GM18520 (cell line): ENCODE results near the gene MRPS34.

ENCODE experiments used
- ATAC-seq: cut with Tn5 transposase; IDR thresholded peaks from one replicate; pipeline ENCODE4 v1.9.1; 2021; ENCODE audit not compliant: unreplicated experiment

MRPS34 gene

DNA sequence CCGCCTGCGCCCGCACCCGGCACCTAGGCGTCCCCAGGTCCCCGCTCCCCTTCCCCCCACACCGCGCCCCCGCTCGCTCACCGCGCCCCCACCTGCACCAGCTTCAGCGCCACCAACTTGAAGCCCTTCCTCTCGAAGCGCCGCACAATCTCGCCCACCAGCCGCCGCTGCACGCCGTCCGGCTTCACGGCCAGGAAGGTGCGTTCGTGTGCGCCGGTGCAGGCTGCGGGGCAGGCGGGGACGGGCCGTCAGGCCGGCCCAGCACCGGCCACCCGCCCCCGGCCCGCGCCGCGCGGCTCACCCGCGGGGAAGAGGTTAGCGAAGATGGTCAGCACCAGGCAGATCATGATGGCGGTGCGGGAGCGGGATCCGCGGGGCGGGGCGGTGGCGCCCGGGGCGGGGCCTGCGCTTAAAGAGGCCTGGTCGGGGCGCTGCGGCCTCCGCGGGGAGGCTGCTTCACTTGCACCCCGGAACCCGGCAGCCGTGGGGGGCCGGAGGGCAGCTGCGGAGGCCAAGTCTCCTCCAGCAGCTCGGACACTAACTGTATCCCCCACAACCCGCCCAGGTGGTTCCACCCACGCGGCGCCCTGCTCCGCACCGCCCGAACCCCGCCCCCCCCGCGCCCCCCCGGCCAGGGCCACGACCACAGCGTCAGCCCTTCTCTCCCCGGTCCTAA lies 1.6 kb downstream of the MRPS34 start, which contains the start of gene NME3:
Gene NME3, minus strand, starts transcription at position 356 of the 676 bp plus-strand sequence. Its CDS starts 9 bp downstream, at position 347.
- no peak for ATAC-seq

DNA sequence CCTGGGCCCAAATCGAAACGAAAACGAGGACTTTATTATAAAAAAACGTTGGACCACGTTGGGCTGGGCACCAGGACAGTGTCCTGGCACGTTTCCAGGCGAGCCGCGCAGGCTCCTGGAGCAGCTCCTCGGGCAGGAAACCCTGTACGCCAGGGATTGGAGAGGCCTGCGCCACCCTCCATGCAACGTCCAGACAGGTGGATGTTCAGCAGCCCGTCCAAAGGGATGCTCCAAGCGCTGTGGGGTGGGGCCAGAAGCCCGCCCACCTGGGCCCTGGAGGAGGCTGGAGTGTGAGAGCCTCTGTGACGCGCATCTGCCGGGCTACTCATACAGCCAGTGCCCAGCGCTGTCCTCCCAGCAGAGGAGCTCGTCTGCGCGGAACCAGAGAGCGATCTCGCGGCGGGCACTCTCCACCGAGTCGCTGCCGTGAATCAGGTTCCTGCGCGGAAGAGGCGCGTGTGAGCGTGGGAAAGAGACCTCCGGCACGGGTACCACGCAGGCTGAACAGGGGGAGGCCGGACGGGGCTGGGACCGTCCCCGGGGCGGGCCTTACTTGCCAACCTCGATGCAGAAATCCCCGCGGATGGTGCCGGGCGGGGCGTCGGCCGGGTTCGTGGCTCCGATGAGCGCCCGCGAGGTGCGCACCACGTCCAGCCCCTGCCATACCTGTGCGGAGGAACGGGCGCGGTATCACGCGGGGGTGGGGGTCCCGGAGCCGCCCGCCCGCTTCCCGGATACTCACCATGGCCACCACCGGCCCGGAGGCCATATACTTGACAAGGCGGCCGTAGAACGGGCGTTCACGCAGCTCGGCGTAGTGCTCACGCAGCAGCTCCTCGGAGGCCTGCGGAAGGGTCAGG lies 2.4 kb downstream of the MRPS34 start:
- ATAC-seq: no peak

DNA sequence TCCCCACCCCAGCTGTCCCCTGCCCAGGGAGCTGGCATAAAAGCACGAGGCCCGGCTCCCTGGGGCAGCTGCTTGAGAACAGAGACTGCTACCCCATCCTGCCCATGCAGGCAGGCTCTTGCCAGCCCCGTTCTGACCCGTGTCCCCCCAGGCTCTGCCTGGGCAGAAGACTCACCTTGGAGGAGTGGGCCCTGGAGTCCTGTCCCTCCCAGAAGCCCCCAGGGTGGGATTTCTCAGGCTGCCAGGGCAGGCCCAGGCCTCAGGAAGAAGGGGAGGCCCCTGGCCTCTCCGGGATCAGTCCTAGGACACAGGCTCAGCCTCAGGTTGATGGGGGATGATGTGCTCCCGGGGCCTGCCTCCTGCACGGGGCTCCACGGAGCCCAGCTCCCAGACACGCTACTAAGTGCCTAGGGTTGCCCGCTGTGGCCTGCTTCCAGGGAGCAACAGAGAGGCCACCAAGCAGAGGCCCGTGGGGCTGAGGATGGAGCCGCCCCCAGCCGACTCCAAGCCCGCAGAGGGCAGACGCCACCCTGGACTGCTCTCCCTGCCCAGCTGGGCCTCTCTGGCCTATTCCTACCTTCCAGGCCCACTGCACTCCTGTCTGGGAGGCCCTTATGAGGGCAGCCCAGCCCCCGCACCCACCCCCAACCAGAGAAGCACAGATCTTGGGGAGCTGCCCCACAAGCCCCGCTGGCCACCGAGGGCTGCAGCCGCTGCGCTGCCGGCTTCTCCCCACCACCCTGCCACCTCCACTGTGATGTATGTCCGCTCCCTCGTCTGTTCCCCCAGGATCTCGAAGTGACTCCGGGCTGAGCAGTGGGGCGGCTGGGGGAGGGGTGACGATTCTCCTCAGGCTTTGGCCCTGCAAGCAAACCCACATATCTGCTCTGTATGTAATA lies 3.3 kb downstream of the MRPS34 start:
- ATAC-seq: no peak

DNA sequence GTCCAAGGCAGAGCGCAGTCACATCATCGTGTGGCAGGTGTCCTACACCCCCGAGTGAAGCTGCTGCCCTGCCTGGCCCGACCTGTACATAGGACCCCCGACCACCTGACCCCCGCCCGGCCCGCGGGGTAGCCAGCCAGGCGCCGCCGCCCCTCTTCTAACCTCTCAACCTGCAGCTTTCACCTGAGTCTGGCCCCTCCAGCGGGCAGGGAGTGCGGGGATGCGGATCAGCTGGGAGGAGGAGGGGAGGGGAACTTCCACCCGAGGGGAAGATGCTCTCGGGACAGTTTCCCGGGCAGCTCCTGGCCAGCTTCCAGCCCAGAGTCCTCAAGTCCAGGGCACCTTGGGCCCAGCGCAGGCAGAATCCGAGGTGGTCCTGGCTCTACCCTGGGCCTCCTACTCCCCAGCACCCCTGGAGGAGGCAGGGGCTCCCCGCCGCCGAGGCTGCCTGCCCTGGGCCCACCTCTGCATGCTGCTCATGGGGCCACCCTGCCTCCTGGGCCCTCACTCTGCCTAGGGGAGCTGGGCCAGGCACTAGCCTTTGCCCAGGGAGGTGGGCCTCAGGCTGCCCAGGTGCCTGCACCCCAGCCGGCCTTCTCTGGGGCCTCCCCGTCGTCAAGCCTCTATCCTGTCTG lies 4.0 kb downstream of the MRPS34 start:
- ATAC-seq: no peak

DNA sequence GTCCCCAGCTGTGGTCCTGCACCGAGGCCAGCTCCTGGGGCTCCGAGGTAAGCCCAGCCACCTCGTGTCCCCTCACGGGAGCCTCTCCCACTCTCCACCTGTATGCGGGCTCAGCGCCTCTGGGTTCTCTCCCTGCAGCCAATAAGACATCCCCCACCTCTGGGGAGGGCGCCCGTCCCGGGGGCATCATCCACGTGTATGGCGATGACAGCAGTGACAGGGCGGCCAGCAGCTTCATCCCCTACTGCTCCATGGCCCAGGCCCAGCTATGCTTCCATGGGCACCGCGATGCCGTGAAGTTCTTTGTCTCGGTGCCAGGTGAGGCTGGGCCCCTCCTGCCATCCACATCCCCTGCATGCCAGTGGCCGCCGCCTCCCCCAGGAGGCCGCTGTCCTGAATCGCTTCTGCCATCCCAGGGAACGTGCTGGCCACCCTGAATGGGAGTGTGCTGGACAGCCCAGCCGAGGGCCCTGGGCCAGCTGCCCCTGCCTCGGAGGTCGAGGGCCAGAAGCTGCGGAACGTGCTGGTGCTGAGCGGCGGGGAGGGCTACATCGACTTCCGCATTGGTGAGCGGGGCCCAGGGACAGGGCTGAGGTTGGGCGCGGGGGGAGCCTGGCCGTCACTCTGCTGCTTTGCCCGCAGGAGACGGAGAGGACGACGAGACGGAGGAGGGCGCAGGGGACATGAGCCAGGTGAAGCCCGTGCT lies 4.7 kb downstream of the MRPS34 start:
- ATAC-seq: no peak

DNA sequence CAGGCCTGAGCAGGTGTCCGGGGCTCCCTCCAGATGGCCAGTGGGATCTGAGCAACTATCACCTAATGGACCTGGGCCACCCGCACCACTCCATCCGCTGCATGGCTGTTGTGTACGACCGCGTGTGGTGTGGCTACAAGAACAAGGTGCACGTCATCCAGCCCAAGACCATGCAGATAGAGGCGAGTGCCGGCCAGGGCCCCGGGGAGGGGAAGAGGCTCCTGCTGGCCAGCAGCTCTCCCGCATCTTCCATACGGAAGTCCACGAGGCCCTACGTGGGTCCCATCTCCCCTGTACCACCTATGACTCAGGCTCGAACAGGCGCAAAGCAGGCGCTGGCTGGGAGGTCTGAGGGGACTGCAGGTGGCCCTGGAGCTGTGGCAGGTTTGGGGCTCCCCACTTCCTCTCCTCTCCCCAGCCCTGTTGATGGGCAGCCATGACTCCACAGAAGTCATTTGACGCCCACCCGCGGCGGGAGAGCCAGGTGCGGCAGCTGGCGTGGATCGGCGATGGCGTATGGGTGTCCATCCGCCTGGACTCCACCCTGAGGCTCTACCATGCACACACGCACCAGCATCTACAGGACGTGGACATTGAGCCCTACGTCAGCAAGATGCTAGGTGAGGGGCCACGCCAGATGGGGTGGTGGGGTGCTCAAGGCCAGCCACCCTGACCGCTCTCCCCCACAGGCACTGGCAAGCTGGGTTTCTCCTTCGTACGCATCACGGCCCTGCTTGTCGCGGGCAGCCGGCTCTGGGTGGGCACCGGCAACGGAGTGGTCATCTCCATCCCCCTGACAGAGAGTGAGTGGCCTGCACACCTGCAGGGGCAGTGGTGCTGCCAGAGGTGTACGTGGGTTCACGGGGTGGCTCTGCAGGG lies 5.6 kb downstream of the MRPS34 start:
- no peak for ATAC-seq

DNA sequence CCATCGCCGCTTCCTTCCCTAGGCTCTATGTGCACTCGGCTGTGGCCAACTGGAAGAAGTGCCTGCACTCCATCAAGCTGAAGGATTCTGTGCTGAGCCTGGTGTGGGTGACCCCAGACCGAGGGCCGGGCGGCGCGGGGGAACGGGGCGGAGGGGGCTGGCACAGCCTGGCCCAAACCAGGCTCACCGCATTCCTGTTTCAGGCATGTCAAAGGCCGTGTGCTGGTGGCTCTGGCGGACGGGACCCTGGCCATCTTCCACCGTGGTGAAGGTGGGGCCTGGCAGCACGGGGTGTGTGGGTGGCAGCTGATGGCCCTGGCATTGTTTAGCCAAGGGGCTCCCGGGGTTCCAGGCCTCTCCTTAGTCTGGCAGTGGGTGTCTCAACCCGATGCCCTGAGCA lies 6.2 kb downstream of the MRPS34 start:
- no peak for ATAC-seq

DNA sequence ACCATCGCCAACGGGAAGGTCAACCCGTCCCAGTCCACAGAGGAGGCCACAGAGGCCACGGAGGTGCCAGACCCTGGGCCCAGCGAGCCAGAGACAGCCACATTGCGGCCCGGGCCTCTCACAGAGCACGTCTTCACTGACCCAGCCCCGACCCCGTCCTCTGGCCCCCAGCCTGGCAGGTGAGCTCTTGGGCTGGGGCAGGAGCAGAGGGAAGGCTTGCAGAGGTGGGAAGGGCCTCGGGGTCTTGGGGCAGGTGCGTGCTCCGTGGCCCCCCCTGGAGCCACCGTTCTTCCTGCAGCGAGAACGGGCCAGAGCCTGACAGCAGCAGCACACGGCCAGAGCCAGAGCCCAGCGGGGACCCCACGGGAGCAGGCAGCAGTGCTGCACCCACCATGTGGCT lies 6.7 kb downstream of the MRPS34 start:
- ATAC-seq: no peak

DNA sequence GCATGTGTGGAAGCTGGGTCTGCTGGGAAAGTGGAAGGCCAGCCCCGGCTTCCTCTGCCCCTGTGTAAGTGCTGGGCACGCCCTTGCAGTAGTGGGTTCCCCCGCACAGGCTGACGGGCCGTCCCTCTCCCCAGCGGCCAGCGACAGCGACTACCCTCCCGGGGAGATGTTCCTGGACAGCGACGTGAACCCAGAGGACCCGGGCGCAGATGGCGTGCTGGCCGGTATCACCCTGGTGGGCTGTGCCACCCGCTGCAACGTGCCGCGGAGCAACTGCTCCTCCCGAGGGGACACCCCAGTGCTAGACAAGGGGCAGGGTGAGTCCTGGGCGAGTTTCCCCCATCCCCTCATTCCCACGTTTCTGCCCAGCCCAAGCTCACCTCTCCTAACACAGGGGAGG lies 7.1 kb downstream of the MRPS34 start:
- no peak for ATAC-seq

DNA sequence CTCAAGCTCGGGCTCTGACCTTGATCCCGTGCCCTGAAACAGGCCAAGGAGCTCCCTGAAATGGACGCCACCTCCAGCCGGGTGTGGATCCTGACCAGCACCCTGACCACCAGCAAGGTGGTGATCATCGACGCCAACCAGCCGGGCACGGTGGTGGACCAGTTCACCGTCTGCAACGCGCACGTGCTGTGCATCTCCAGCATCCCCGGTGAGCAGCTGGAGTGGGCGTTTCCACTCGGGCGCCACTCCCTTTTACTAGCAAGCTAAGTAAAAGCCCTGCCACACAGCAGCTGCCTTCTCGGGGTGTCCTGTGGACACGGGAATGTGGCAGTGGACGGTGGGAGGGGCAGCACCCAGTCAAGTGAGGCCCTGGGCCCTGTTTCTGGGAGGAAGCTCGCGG lies 8.0 kb downstream of the MRPS34 start:
- no peak for ATAC-seq

DNA sequence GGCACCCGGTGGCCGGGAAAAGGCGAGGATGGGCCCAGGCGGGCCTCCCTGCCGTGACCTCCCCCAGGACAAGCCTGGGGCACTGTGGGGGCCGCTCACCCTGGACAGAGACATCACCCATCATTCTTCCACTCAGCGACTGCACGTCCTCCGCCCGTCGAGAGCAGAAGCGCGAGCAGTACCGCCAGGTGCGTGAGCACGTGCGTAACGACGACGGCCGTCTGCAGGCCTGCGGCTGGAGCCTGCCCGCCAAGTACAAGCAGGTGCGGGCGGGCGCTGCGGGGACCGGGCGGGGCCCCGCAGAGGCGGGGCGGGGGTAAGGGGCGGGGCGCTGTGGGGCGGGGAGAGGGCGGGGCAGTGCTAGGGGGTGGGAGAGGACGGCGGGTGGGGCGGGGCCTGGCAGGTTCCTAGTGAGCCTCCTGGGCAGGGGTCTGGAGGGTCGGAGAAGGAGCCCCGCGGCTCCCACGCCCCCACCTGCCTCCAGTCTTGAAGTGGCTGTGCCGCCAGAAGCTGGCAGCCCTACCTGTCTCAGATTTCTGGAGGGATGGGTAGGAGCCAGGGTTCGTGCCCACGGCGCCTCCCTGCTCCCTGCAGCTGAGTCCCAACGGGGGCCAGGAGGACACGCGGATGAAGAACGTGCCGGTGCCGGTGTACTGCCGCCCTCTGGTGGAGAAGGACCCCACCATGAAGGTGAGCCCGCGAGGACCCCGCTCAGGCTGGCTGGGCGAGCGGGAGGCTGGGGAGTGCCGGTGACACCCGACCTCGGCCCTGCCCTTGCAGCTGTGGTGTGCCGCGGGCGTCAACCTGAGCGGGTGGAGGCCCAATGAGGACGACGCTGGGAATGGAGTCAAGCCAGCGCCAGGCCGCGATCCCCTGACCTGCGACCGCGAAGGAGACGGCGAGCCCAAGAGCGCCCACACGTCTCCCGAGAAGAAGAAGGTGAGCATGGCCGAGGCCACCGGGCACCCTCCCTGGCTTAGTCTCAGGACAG lies 9.1 kb downstream of the MRPS34 start:
- ATAC-seq: no peak

DNA sequence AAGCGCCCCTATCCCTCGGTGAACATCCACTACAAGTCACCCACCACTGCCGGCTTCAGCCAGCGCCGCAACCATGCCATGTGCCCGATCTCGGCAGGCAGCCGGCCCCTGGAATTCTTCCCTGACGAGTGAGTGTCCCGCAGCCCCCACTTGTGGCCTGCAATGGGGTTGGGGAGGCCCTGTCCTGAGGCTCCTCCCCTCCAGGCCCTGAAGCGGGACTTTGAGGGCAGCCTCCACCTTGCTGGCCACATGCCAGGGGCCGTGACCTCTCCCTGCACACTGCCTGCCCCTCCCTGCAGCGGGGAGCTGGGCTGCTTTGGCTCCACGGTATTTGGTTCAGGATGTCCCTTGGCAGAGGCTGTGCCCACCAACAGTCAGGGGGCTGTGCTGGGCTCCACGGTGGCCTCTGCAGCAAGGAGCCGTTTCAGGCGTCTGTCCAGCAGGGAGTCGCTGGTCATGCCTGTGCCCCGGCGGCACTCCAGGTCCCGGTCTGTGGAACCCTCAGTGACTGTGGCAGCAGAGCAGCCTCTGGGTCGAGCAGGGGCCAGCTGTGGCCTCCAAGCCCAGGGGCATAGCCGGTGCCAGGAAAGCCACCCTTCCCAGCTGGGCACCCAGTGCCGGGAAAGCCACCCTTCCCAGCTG lies 9.9 kb downstream of the MRPS34 start:
- no peak for ATAC-seq

DNA sequence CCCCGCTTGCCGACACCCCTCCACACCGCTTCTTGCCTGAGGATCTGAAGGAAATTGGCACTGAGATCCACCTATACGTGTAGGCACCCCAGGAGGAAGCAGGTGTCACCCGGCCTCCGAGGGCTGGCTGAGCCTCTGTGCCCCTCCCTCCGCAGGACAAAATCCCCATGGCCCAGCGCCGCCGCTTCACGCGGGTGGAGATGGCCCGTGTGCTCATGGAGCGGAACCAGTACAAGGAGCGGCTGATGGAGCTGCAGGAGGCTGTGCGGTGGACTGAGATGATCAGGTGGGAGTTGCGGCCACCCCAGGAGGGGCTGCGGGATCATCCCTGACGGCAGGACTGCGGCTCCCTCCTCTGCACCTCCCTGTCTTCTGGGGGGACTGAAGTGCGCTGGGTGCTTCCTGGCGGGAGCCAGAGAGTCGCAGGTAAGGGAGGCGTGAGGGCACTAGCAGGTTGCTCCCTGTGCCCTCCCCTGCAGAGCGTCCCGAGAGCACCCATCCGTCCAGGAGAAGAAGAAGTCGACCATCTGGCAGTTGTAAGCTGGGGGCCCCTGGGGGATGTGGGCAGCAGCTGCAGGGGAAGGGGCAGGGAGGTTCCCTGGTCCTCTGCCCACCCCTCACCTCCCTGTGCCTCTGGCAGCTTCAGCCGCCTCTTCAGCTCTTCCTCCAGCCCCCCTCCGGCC lies 10.6 kb downstream of the MRPS34 start:
- ATAC-seq: no peak

DNA sequence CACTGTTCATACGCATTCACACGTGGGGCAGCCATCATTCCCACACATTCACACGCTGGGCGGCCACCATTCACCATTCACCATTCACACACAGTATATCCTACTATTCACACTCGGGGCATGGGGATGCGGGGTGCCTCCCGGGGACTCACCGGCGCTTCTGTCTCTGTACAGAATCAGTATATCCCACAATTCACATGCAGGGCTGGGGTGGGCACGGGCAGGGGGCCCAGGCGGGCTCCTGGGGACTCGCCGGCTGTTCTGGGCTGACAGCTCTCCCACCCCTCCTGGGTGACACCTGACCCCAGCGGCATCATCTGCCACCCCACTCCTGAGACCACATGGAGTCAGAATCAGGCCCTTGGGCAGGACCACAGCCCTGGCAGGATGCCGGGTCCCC lies 11.2 kb downstream of the MRPS34 start:
- ATAC-seq: no peak

DNA sequence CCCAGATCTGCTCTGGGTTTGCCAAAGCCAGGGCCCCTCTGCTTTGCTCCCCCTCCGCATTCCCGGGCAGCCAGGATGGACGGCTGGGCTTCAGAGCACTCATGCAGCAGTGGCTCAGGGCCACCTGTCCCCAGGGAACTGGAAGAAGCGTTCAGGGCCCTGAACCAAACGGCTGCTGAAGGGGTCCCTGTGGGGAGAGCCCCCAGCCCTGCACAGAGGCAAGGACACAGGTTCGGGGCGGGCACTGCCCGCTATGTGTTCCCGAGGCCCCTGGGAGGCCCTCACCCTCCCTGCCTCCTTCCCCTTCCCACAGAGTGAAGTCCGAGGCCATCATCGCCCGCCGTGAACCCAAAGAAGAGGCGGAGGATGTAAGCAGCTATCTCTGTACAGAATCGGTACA lies 12.0 kb downstream of the MRPS34 start:
- no peak for ATAC-seq

DNA sequence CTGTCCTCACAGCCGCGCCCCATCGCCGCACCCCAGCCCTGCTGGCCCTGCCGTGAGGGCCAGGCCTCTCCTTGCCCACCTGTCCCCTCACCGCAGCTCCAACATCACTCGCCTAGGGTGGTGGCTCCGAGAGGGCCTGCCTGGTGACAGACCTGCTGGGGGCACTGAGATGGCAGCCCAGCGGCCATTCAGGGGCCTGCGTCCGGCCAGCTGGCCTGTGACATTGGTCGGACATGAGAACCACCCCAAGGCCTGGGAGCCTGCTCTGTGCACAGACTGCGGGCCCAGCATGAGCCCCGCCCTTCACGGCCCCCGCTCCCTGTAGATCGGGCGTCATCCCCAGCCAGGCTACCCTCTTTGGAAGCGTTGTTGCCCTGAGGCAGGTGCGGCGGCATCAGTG lies 13.4 kb downstream of the MRPS34 start:
- no peak for ATAC-seq

DNA sequence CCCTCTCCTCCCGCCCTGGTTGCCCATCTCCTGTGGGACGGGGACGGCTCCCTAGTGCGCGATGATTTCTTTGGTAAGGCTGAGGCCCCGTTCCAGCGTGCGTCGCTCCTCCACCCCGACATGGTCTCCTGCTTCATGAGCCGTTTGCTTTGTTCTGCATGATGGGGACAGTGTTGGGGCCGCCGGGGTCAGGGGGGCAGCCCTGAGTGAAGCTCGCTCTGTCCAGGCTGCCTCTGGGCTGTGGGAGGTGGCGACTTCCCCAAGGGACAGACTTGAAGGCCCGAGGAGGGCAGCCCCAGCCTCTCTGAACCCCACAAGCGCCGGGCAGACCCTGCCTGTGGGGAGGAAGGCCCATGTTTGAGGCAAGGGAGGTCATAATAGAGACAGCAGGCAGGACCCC lies 14.0 kb downstream of the MRPS34 start:
- ATAC-seq: no peak
